Smooth muscle cell of the coronary artery (primary cell): Measurements from ENCODE around the gene PNLIPRP3. TPM values are rescaled to one million over a fixed set of nuclear protein-coding genes. Genes with fewer than 3 reads are reported as not detected.

ENCODE experiments used
- total RNA-seq: library from RNA; depleted of rRNA; stranded (reverse); fragments of >200 nt; gene quantifications from 2 replicates; pipeline ENCODE4 v1.2.3, GENCODE V29; 2014; ENCODE audit warnings: low replicate concordance

PNLIPRP3 gene
- not detected in 2 replicates for total RNA-seq

DNA sequence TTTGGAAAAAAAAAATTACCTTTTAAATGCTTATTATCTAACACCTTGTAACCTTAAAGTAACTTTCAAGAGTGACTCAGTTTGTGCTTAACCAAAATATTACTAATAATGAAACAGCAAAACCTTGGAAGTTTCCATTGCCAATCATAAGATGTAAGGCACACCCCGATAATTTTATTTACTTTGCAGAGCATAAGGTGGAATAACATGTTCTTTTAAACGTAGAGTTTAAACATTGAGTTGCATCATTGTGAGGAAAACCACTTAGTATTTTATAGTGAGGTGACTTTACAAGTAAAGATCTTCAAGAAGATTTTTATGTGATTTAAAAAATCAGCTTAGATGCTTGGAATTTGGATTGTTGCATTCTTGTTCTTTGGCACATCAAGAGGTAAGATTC, at the start of gene PNLIPRP3:
PNLIPRP3 (plus strand) TSS at position 177 of the 400 bp plus-strand sequence; CDS start at position 343, 166 bp downstream.

Other genes starting within 250 kb of the PNLIPRP3 start
- under 0.01 and 0.35 TPM in 2 replicates for gene GFRA1, start 154.6 kb upstream of the PNLIPRP3 start, total RNA-seq
- not detected in 2 replicates for gene CCDC172, start 103.4 kb upstream of the PNLIPRP3 start, total RNA-seq
- gene PNLIP, start 118.1 kb downstream of the PNLIPRP3 start, total RNA-seq: not detected in 2 replicates
- not detected in 2 replicates for gene PNLIPRP1, start 163.1 kb downstream of the PNLIPRP3 start, total RNA-seq
- gene PNLIPRP2, start 193.1 kb downstream of the PNLIPRP3 start, total RNA-seq: not detected in 2 replicates